PC-3 (cell line): Measurements from ENCODE around the gene MRPS27. TPM values are rescaled to one million over a fixed set of nuclear protein-coding genes. Genes with fewer than 3 reads are reported as not detected.

ENCODE experiments used
- ATAC-seq: fragments of 200-7000 bp; cut with Tn5 transposase; 2 replicates; pipeline ENCODE4 v1.9.1; 2020; ENCODE audit warnings: mild to moderate bottlenecking, moderate library complexity
- BruUV-seq: library from RNA; stranded (reverse); fragments of 400-500 nt; replicated peaks from 2 replicates; lab custom pipeline; 2021; lab: Mats Ljungman, UMichigan
- CTCF ChIA-PET: fragments of 300-600 bp; sonication (Branson Sonifier 250); formaldehyde crosslinking; loops from one replicate; lab custom pipeline; 2022; ENCODE audit warnings: antibody characterized with exemption; lab: Charles Lee
- POLR2A ChIA-PET: fragments of 300-600 bp; sonication (Branson Sonifier 250); formaldehyde crosslinking; loops from one replicate; lab custom pipeline; 2022; ENCODE audit warnings: antibody characterized with exemption; ENCODE audit not compliant: unreplicated experiment; lab: Charles Lee
- DNase-seq: peaks from one replicate; pipeline ENCODE4 v3.0.0-alpha.2; 2015
- H2AFZ ChIP-seq: fragments of 300-600 bp; sonication (generic); 2 replicates; pipeline ENCODE4 v1.6.0; 2016; ENCODE audit warnings: antibody characterized with exemption, low read length
- H3F3A ChIP-seq: fragments of 300-600 bp; sonication (generic); one replicate; pipeline ENCODE4 v1.6.0; 2017; ENCODE audit warnings: antibody characterized with exemption, low read length, control low read depth, mild to moderate bottlenecking; ENCODE audit not compliant: unreplicated experiment
- H3K27ac ChIP-seq: fragments of 300-600 bp; sonication (generic); 2 replicates; pipeline ENCODE4 v1.5.1; 2016; ENCODE audit warnings: mild to moderate bottlenecking, low read length
- H3K27me3 ChIP-seq: fragments of 300-600 bp; sonication (generic); 2 replicates; pipeline ENCODE4 v1.6.1; 2016; ENCODE audit warnings: low read length, mixed read lengths
- H3K36me3 ChIP-seq: fragments of 300-600 bp; sonication (generic); 2 replicates; pipeline ENCODE4 v1.6.1; 2016; ENCODE audit warnings: low read depth, mixed run types, low read length, mixed read lengths
- H3K4me1 ChIP-seq: fragments of 300-600 bp; sonication (generic); 2 replicates; pipeline ENCODE4 v1.5.1; 2016; ENCODE audit warnings: low read length; ENCODE audit not compliant: insufficient read depth
- H3K4me2 ChIP-seq: fragments of 300-600 bp; sonication (generic); 2 replicates; pipeline ENCODE4 v1.6.0; 2016; ENCODE audit warnings: low read length
- H3K4me3 ChIP-seq: fragments of 300-600 bp; sonication (generic); 2 replicates; pipeline ENCODE4 v1.5.1; 2016; ENCODE audit warnings: mild to moderate bottlenecking, low read length, mixed read lengths
- H3K79me2 ChIP-seq: fragments of 300-600 bp; sonication (generic); 2 replicates; pipeline ENCODE4 v1.6.1; 2017; ENCODE audit warnings: low read length, mixed read lengths
- H3K9ac ChIP-seq: fragments of 300-600 bp; sonication (generic); 2 replicates; pipeline ENCODE4 v1.6.0; 2016; ENCODE audit warnings: mild to moderate bottlenecking, low read length
- H3K9me2 ChIP-seq: fragments of 300-600 bp; sonication (generic); replicated peaks from 2 replicates; pipeline ENCODE4 v1.6.1; 2016; ENCODE audit warnings: mixed run types, low read length, mixed read lengths
- H3K9me3 ChIP-seq: fragments of 300-600 bp; sonication (generic); 2 replicates; pipeline ENCODE4 v1.6.1; 2016; ENCODE audit warnings: low read length, mixed read lengths
- H4K20me1 ChIP-seq: fragments of 300-600 bp; sonication (generic); 2 replicates; pipeline ENCODE4 v1.6.1; 2016; ENCODE audit warnings: low read length, mixed read lengths
- EZH2 ChIP-seq: fragments of 300-600 bp; sonication (generic); IDR thresholded peaks from one replicate; pipeline ENCODE4 v1.6.1; 2017; ENCODE audit warnings: antibody characterized with exemption, mild to moderate bottlenecking, low read length; ENCODE audit not compliant: unreplicated experiment
- EZH2phosphoT487 ChIP-seq: fragments of 300-600 bp; sonication (generic); IDR thresholded peaks from 2 replicates; pipeline ENCODE4 v1.6.1; 2018; ENCODE audit warnings: mild to moderate bottlenecking, antibody characterized with exemption, low read length, borderline replicate concordance
- intact Hi-C: fragments of 100-400 bp; cut with micrococcal nuclease; formaldehyde crosslinking; loops from 2 replicates; pipeline ENCODE4 v1.9.0; 2023
- total RNA-seq: library from RNA; depleted of rRNA; stranded (reverse); fragments of >200 nt; gene quantifications from 2 replicates; pipeline ENCODE4 v1.2.3, GENCODE V29; 2014
- TF ChIP-seq, protein P1 (sequence below): fragments of 300-600 bp; sonication (generic); conservative IDR thresholded peaks from 2 replicates; pipeline ENCODE4 v1.5.1; 2017; ENCODE audit warnings: antibody characterized with exemption, low read depth, mild to moderate bottlenecking, low read length

MRPS27 gene
- total RNA-seq, 1 experiment from 2014 or later = 59.0 TPM

DNA sequence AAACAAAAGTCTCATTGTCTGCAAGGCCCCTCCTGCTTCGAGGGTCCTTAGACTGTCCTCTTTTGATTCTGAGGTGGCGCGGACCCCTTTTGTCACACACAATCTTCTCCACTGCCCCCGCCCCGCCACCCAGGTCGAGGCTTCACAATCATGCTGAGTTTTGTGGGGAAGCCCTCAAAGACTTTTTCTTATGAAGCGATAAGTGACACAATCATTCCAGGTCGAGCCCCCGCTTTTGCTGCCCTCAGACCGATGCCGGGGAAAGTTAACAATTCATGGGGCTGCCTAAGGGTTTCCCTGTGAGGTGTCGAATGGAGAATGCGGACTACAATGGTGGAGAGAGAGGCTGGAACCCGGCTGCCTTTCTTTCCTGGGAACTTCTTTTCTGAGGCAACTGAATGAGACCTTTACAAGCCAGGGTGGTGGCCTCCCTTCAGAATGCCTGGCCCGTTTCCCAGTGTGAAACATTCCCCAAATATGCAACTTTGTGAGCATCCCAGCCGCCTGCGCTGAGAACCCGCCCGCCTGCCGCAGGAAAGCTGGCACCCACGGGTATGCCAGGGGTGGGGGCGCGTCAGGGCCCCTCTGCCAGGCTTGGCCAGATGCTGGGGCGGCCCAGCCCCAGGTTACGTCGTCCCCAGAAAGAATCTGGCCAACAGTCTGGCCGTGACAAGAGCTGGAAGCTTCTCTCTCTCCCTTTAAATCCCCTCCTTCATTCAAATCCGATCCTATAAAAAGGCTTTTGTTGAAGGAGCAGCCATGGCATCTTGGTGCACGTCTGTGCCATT, 140.8 kb downstream of the MRPS27 start:
- no peaks in the 10 kb centered on the region for H4K20me1 ChIP-seq
- peak overlapping the region; percentile 79 for H3K4me2 ChIP-seq
- H3K4me1 ChIP-seq = peaks cover 19% of the 10 kb centered on the region
- H3K36me3 ChIP-seq = no peaks in the 10 kb centered on the region
- intact Hi-C loops = no loop called here
- H3K9me3 ChIP-seq = no peaks in the 10 kb centered on the region
- H3K79me2 ChIP-seq = no peaks in the 10 kb centered on the region
- H3K9me2 ChIP-seq = no peaks in the 10 kb centered on the region
- no peak for TF ChIP-seq EZH2phosphoT487
- TF ChIP-seq, protein P1, sequence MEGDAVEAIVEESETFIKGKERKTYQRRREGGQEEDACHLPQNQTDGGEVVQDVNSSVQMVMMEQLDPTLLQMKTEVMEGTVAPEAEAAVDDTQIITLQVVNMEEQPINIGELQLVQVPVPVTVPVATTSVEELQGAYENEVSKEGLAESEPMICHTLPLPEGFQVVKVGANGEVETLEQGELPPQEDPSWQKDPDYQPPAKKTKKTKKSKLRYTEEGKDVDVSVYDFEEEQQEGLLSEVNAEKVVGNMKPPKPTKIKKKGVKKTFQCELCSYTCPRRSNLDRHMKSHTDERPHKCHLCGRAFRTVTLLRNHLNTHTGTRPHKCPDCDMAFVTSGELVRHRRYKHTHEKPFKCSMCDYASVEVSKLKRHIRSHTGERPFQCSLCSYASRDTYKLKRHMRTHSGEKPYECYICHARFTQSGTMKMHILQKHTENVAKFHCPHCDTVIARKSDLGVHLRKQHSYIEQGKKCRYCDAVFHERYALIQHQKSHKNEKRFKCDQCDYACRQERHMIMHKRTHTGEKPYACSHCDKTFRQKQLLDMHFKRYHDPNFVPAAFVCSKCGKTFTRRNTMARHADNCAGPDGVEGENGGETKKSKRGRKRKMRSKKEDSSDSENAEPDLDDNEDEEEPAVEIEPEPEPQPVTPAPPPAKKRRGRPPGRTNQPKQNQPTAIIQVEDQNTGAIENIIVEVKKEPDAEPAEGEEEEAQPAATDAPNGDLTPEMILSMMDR = no peak
- no peak for TF ChIP-seq EZH2
- H3K27me3 ChIP-seq = no peaks in the 10 kb centered on the region
- ChIA-PET POLR2A (no interaction called here), CTCF (no interaction called here)
- BruUV-seq = TSS peak; percentile 57
- peak overlapping the region; percentile 41 for H3K9ac ChIP-seq
- no peaks in the 10 kb centered on the region for H3F3A ChIP-seq
- DNase-seq = peak; percentile 88
- H3K27ac ChIP-seq = peak overlapping the region; percentile 77
- H3K4me3 ChIP-seq = peak overlapping the region; percentile 39
- ATAC-seq = peak; percentile 98
- H2AFZ ChIP-seq = peak overlapping the region; percentile 66

DNA sequence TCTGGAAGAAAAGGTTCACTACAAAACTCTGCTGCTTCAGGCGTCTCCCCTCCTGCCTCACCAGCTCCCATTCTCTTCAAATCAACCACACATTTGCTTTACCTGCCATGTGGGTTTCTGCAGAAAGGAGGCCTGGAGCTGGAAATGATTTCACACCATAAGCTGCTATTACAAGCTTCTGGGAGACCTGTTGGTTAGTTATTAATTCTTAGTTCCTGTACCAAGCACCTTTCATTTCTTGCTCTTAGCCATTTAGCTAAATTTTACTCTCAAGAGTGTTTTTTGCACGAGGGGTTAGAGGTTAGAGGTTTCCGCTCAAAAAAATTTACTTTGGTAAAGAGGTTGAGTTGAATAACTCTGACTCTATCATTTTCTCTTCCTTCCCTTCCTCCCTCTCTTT, 142.5 kb downstream of the MRPS27 start:
- intact Hi-C loops = no loop called here
- CTCF ChIA-PET = no interaction called here
- H3K27me3 ChIP-seq = no peaks in the 10 kb centered on the region
- H3K4me3 ChIP-seq = no peak overlapping the region
- no peak for DNase-seq
- H2AFZ ChIP-seq = no peak overlapping the region
- no peak overlapping the region for H3K4me2 ChIP-seq
- no peaks in the 10 kb centered on the region for H3K9me2 ChIP-seq
- no peak overlapping the region for H3K27ac ChIP-seq
- BruUV-seq = no TSS peak
- H3K9ac ChIP-seq = no peak overlapping the region
- H3K79me2 ChIP-seq = no peaks in the 10 kb centered on the region
- ATAC-seq = no peak
- H3K36me3 ChIP-seq = no peaks in the 10 kb centered on the region
- TF ChIP-seq EZH2phosphoT487 (no peak), EZH2 (no peak)
- TF ChIP-seq, protein P1 = no peak
- H3F3A ChIP-seq = no peaks in the 10 kb centered on the region
- peaks cover 19% of the 10 kb centered on the region for H3K4me1 ChIP-seq
- H4K20me1 ChIP-seq = no peaks in the 10 kb centered on the region
- no peaks in the 10 kb centered on the region for H3K9me3 ChIP-seq
- POLR2A ChIA-PET = no interaction called here

DNA sequence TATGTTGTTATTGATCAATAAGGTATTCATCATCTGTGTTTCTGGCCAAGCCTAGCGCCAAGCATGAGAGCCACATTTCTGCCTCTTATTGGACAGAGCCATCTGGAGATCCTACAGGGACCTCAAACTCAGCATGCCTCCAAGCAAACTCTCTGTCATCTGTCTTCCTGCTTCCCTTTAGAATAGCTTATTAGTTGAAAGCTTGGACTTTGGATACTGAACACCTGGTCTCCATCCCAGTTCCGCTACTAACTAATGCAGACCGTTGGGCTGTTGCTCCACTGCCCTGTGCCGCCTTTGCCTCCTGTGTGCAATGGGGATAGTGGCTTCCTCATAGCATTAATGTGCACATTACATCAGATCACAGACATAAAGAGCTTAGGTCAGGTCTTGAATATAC, 147.3 kb downstream of the MRPS27 start:
- DNase-seq = no peak

More for the DNA sequence above, 147.3 kb downstream of the MRPS27 start:
- Histone ChIP-seq H3K27ac (no peak overlapping the region), H4K20me1 (no peaks in the 10 kb centered on the region), H3K9me3 (no peaks in the 10 kb centered on the region), H3K36me3 (no peaks in the 10 kb centered on the region), H3K27me3 (no peaks in the 10 kb centered on the region), H3K9me2 (no peaks in the 10 kb centered on the region), H3K4me3 (no peak overlapping the region), H3K79me2 (no peaks in the 10 kb centered on the region), H2AFZ (no peak overlapping the region), H3K4me1 (no peaks in the 10 kb centered on the region), H3K4me2 (no peak overlapping the region), H3K9ac (no peak overlapping the region), H3F3A (no peaks in the 10 kb centered on the region)
- no TSS peak for BruUV-seq
- POLR2A ChIA-PET = no interaction called here
- intact Hi-C loops = no loop called here
- no peak for ATAC-seq
- TF ChIP-seq EZH2phosphoT487 = no peak
- no peak for TF ChIP-seq EZH2
- TF ChIP-seq, protein P1 = no peak
- CTCF ChIA-PET = no interaction called here
